Frontal cortex (tissue), 4 donors: ENCODE measurements around the gene TENT4A. TPM values are rescaled to one million over a fixed set of nuclear protein-coding genes. Genes with fewer than 3 reads are reported as not detected.
A peak's percentile ranks its signal among the peaks of the same experiment; 100 is the strongest.
"Not testable (repeated sequence)": the region's sequence is repeated elsewhere in the genome, so short reads cannot be mapped to it uniquely, and the experiment has no call there.

Experiments used
- DNase-seq, 2 donors: peaks; one replicate each; pipeline ENCODE4 v3.0.0; 2012; ENCODE audit warnings: low spot score in 2 of 2
- FAIRE-seq: peaks from 2 replicates; lab custom pipeline; 2012; peaks lifted over from hg19 to GRCh38; lab: Jason Lieb, UNC
- total RNA-seq: library from RNA; depleted of rRNA; stranded (reverse); fragments of >200 nt; gene quantifications from one replicate; pipeline ENCODE4 v1.2.3, GENCODE V29; 2014
- donor health status: control.
- donor health status: control.
- donor health status: control.

Gene TENT4A
- 11.0 TPM for total RNA-seq

DNA sequence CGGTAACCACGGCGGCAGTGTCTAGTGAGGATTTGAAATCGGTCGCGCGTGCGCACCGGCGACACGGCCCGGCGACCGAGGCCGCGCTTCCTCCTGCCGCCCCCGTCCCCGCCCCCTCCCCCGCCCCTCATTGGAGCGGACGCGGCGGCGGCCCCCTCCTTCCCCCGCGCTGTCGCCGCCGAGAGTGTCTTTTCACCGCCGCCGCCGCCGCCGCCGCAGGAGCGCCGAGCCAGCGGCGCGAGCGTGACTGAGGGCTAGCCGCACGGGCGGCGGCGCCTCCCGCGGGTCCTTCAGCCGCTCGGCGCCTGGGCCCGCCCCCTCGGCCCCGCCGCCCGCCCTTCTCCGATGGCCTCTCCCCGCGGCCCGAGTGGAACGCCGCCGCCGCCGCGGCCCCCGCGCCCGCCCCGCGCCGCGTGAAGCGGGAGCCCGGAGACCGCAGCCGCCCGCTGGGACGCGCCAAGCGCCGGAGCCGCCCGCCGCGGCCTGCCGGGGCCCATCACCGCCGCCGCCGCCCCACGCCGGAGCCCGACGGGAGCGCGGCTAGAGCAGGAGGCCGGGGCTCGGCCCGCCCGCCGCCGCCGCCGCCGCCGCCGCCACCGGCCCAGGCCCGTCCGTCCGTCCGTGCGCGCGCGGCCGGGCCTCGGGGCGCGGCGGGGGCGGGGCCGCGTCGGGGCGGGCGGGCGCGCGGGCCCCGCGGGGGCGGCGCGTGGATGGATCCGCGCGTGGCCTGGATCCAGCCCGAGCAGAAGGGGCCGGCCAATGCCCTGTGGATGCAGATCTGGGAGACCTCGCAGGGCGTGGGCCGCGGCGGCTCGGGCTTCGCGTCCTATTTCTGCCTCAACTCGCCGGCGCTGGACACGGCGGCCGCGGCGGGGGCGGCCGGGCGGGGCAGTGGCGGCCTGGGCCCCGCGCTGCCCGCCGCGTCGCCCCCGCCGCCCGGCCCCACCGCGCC, at the start of gene TENT4A:
Gene TENT4A (plus strand): TSS at position 159 of the 952 bp plus-strand sequence. CDS start 552 bp downstream, at position 711.
- FAIRE-seq (no peak), DNase-seq (peak; percentile 97 to 98)

DNA sequence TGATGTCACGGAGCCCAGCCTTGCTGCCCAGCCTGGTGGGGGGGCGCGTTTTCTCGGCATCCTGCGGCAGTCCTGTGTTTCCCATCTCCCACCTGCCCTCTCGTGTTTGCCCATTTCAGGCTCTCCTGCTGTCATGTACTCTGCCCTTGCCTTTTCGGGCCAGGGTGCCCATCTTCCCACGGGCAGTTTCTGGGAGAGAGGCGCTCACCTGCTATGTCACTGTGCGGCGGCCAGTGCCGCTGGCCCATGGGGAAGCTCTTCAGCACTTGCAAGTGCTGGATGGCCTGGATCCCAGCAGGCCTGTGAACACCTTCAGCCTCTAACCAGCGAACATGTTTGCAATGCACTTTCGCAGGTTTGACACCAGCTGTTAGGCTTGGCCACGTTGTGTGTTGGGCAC, 46.5 kb upstream of the TENT4A start:
- DNase-seq (no peak), FAIRE-seq (no peak)

DNA sequence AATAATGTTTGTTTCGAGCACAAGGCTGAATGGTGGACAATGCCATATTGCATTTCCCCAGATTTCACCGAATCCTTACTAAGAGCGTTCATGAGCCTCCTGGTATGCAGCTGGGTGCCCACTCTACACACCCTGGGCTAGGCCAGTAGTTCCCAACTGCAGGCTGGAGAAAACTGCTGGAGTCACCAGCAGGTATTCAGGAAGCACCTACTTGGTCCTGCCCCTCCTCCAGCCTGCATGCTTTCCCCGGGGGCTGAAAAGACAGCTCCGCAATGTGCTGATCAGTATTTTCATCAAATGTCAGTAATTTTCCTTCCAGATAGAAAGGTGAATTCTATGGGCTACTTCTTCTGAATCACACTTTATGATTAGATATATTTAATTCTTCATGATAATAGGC, 45.6 kb upstream of the TENT4A start:
- DNase-seq (no peak), FAIRE-seq (no peak)

DNA sequence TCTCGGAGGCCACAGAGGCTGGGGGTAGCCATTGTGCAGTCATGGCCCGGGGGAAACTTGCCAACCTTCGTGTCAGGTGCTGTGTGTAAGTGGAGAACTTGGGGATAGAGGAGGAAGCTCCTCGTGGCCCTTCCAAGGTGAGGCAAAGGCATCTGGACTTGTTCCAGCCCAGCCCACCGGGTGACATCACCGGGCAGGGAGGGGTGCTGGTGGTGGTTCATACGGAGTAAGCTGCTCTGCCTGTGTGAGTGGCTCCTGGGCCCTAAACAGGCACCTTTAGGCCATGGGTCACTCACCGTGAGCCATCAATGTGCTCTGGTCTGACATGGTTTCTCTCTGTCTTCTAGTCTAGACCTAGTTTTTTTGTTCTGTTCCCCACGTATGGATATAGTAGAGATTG, 44.5 kb upstream of the TENT4A start:
- not testable (repeated sequence) for FAIRE-seq, DNase-seq

DNA sequence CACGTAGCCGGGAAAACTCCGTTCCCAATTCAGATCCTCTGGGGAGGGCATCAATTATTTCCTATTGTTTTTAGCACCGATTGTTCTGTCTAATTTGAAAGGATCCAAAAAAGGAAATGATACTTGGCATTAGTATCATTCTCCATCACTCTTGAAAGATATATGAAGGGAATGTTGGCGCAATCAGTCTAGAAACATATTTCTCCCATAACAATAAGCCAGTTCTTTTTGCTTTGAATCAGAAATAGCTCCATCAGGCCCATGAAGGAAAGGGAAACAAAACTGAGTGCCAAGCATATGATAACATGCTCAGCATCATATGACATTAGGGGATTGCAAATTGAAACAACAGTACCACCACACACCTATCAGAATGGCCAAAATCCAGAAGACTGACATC, 40.2 kb upstream of the TENT4A start:
- FAIRE-seq (no peak), DNase-seq (no peak)

DNA sequence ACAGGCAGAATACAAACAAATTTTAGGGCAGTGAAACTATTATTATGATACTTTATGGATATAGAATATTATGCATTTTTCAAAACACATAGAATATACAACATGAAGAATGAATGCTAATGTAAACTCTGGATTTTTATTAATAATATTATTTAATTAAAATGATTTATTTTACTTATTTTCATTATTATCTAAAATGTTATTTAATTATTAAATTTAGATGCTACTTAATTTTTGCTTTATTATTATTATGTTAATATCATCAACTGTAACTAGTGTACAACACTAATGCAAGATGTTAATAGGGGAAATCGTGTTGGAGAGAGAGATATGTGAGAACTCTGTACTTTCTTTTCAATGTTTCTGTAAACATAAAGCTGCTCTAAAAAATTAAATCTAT, 39.3 kb upstream of the TENT4A start:
- DNase-seq (no peak), FAIRE-seq (peak; percentile 83)

DNA sequence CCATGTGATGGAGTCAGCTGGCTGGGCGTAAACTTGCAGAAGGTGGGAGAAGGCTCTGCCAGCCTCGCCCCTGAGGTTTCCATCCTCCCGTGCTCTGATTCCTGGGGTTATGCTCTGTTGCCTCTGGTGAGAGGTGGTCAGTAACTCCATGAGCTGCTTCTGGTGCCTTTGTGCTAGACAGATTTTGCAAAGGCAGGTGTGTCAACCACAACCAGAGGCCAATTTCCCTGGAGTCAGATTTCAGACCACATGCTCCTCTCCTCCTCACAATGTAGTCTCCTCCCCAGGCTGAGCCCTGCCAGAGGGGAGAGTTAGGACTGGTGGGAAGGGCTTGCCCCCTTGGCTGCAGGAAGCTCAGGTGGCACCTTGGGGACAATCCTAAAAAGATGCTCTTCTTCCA, 38.8 kb upstream of the TENT4A start:
- no peak for FAIRE-seq
- DNase-seq: no peak

DNA sequence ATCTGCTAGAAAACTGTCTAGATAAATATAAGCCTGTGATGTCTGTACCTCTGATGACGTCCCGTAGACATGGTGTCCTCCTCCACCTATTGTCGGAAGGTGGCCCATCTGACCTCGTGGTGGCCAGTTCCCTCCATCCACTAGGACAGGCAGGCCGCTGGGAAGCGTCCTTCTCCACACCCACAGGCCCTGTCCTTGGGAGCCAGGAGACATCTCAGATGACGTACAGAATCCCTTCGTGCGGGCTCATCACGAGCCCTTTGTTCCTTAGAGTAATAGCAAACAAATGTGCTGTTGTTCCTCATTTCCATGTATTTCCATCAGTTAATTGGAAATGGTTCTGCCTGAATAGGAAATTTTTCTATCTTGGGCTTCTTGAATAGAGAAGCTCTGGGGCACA, 38.3 kb upstream of the TENT4A start:
- DNase-seq (no peak), FAIRE-seq (no peak)

DNA sequence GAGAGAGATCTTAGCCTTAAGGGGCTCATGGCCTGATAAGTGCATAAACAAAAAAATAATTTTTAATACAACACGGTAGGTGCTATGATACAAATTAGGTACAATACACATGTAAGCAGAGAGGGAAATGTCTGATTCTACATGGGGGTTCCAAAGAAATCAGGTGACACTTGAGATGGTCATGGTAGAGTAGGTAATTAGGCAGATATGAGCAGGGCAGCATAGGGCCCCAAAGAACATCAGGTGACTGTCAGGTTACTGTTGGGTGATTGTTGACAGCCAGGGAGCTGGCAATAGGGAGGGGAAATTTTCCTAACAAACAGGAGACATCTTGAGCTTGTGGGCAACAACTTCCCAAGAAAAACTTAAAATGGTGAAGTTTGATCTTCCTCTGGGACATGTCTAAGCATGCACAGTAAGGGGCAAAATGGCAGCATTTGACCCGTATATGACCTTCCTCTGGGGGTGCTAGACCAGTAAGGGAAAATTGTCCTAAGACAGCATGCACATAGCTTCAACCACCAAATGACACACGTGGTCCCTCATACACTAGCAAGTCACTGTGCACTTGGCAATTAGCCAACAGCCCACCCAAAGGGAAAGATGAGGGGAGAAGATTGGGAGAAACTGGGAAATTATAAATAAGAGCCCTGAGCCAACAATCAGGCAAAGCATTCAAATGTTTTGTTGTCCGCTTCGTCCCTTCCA, 37.3 kb upstream of the TENT4A start:
- FAIRE-seq: no peak
- no peak for DNase-seq

DNA sequence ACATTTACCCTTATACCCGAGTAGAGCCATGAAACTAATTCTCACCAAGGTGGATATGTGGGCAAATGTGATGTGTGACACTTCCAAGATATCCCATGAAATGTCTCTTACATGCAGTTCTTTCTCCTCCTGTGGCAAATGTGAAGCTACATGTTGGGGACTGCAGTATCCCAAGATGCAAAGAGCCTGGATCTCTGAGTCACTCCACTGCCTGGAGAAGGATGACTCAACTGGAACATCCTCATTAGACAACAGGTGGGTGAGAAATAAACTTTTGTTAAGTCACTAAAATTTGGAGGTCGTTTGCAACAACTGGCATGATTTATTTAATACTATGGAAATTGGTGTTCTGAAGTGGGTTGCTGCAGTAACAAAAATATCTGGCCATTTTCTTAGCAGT, 36.5 kb upstream of the TENT4A start:
- DNase-seq (no peak), FAIRE-seq (no peak)

DNA sequence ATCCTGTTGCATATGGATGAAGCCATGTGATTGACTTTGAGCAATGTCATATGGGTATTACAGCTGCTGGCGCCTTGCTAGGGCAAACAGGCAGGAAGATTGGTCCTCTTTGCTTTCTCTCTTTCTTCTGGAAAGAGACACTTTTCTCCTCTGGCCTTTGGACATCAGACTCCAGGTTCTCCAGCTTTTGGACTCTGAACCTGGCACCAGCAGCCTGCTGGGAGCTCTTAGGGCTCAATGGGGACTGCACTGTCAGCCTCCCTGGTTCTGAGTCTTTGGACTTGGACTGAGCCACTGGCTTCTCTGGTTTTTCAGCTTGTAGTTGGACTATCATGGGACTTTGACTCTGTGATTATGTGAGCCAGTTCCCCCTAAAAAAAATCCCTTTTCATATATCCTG, 34.8 kb upstream of the TENT4A start:
- FAIRE-seq (no peak), DNase-seq (no peak)

DNA sequence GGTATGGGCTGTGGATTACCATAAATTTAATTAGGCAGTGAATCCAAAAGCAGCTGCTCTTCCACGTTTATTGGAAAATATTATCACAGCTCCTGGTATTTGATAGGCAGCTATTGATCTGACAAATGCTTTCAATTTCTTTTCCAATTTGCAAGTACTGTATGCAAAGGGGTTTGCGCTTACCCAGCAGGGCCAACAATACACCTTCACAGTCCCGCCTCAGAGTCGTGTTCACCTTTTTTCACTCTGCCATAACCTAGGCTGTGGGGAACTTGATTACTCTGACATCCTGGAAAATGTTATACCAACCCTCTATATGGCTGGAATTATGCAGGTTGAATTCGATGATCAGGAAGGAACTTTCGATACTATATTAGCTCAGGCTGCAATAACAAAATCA, 32.3 kb upstream of the TENT4A start:
- FAIRE-seq: no peak
- DNase-seq: no peak

DNA sequence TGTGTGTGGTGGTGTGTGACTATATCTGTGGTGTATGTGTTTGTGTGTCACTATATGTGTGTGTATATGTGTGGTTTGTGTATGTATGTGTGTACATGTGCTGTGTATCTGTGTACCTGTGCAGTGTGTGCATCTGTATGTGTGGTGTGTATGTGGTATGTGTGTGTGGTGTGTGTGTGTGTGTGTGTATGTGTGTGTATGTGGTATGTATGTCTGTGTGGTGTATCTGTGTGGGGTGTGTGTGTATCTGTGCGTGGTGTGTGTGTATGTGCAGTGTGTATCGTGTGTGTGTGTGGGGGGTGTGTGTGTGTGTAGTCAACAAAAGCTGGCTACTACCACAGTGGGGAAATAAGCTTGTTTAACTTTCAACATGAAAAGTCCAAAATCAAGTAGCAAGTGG, 31.6 kb upstream of the TENT4A start:
- FAIRE-seq (no peak), DNase-seq (no peak)

DNA sequence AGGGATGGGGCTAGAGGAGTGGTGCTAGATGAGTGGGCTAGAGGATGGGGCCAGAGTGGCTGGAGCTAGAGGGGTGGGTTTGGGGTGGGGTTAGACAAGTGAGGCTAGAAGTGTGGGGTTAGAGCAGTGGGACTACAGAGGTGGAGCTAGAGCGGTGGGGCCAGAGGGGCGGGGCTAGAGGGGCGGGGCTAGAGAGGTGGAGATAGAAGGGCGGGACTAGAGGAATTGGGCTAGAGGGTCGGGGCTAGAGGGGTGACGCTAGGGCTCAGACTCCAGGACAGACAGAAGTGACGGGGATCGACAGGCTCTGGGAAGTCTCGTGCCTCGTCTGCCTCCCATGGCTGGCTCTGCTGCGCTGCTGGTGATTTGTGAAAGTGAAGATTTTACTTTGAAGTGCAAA, 31.0 kb upstream of the TENT4A start:
- DNase-seq (no peak), FAIRE-seq (no peak)

DNA sequence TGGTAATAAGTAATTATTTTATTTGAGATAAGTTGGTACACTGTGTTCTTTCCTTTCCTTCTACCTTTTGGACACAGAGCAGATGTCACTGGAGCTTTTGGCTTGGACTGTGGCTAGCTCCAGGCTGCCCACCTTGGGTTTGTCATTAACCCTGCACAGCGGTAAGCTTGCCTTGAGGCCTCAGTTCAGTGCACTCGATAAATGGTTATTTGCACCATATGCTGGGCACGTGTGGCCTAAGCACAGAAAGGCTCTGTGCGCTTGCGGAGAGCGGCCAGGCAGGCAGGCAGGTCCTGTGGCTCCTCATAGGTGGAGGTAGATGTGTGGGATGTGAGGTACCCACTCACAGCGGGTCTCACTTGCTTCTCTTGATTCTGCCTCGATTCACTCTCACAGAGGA, 30.0 kb upstream of the TENT4A start:
- no peak for FAIRE-seq
- no peak for DNase-seq

DNA sequence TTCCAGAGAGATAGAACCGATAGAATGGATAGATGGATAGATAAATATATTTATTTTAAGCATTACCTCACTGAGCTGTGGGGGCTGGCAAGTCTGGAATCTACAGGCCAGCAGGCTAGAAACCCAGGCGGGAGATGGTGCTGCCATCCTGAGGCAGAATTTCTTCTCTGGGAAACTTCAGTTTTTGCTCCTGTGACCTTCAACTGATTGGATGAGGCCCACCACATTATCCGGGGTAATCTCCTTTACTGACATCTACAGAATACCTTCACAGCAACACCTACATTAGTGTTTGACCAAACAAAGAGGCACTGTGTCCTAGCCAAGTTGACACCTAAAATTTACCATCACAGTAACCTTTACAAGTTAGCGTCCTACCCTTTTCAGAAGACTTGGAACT, 29.2 kb upstream of the TENT4A start:
- DNase-seq (no peak), FAIRE-seq (no peak)

DNA sequence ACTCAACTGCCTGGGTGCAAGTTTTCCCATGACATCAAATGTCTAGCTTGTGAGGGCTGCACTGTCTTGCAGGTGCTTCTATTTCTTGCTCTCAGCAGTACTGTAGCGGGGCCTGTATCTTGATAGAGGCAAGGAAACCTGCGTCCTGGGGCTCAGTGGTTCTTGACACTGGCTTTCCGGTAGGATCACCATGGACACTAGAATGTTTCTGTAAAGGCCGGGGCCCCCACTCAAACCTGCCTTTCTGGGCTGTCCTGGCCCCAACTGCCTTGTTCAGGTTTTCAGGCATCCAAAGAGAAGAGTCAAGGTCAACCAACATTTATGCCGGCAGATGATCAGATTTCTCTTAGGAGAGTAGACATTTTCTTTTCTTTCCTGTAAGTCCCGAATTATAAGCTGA, 26.7 kb upstream of the TENT4A start:
- DNase-seq (no peak), FAIRE-seq (no peak)

DNA sequence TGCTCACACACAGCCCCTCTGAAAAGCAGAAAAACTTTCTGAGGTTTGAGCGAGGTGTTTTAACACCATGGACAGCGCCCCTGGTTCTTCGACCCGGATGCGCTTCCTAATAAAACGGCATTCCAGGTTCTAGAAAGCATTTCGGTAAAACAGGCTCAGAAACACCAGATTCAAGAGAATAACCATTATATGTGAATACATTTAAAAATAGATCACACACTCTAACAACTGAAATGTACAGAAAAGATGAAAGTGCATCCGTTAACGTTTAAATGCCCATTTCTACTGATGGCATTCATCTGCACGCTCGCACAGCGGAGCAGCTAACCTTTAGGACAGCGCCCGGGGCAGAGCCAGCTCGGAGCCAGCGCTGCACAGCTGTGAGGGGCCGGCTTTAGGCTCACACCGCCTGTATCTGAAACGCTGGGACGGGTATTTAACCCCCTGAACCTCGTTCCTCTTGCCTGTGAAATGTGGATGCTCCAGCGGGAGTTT, 26.3 kb upstream of the TENT4A start:
- no peak for DNase-seq
- no peak for FAIRE-seq

DNA sequence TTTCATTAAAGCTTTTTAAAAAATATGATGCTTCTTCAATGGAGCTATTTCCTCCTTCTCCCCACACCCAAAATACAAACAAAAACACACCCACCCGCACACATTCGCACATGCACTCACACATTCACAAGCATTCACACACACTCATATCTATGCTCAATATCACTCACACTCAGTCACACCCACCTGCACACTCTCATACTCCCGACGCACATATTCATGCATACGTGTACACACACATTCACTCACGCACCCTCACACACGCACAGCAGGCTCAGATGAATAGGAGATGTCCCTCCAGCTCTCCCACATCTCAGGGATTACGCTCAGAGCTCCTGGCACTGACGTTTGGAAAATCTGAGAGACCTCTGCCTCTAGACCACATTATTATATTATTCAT, 25.7 kb upstream of the TENT4A start:
- DNase-seq (no peak), FAIRE-seq (no peak)

DNA sequence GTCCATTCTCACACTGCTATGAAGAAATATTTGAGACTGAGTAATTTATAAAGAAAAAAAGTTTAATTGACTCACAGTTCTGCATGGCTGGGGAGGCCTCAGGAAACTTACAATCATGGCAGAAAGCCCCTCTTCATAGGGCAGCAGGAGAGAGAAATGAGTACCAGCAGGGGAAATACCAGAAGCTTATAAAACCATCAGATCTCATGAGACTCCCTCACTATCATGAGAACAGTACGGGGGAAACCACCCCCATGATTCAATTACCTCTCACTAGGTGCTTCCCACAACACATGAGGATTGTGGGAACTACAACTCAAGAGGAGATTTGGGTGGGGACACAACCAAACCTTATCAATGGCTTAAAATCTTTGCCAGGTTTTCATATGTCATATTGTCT, 20.3 kb upstream of the TENT4A start:
- no peak for FAIRE-seq

DNA sequence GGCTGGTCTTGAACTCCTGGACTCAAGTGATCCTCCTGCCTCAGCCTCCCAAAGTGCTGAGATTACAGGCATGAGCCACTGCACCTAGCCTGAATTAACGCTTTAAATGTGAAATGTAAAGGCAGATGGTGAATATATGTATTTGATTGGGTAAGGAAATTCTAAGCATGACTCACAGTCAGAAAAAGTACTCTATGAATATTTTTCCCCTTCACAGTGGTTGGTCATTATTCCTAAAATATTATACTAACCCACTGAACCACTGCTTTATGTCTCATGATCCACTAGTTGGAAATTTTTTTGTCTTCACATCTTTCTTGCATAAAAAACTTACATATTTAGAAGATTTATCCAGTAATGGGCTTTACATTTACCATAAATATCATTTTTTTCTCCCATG, 14.5 kb upstream of the TENT4A start:
- FAIRE-seq (no peak), DNase-seq (no peak)

More for the DNA sequence above, 20.3 kb upstream of the TENT4A start:
- no peak for DNase-seq
